DMS79 treated with DMSO at 0.1 percent for 48 hours (cell line): ENCODE results near the gene STRIP1.

Experiments used
- DNase-seq: peaks from one replicate; lab custom pipeline; 2025; lab: John Stamatoyannopoulos, UW

The STRIP1 gene

DNA sequence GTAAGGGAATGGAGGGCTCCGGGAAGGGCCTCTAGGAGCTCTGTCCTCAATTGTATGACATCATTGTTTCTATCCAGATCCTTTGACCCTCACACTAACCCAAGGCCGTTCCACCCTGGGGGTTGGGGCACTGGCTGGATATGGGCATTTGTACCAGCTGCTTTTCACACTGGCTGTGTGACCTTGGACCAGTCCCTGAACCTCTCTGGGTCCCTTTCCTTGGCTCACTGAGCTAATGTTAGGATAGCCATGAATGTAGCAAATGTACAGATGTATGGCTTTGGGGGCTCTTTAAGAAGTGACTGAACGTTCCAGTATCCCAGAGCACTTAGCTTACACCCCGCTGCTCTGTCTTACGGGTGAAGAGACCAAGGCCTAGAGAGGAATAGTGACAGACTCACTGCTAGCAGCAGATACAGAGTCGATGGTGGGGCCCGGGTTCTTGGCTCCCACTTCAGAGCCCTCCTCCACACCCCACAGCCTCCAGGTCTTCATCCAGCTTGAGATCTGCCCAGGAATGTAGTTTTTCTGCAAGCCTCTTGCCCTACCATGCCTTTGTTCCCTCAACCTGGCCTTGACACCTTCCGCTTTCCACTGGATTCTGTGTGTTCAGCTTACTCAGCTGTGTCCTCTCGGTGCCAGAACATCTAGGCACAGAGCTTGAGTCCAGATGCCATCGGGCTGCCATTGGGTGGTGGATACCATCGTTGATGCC lies 63.2 kb downstream of the STRIP1 start:
- DNase-seq, result no peak

DNA sequence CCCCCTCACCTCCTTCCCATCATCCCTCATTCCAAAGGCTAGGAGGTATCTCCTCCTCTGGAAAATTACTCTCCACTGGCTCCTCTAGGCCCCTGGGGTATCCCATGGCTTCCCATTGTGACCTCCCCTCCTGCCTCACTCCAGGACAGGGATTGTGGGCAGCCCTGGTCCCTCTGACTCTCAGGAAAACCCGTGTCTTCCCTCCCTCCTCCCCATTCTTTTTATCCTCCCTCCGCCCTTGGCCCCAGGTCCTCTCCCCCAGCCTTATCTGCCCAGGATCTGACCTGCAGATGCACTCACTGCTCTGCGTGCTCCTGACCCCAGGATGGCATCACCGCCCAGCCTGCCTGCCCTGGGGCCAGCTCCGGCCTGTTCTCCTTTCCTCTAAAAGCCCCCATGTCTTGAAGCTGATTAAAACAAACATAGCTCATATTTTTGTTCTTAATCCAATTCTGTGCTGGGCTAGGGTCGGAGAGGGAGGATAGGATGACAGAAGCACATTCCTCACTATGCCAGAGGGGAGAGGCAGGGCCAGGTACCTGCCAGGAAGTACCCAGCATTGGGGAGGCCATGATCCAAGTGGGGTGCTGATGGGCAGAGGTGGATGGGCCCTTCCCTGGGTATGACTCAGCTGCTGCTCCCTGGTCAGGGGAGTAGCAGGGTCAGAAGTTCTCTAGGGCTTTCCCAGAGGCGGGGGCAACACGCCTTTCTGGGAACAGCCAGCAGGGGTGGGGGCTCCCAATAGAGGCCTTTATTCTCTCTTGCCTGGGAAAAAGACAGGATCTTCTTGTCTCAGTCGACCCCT lies 64.0 kb downstream of the STRIP1 start:
- DNase-seq, result no peak

DNA sequence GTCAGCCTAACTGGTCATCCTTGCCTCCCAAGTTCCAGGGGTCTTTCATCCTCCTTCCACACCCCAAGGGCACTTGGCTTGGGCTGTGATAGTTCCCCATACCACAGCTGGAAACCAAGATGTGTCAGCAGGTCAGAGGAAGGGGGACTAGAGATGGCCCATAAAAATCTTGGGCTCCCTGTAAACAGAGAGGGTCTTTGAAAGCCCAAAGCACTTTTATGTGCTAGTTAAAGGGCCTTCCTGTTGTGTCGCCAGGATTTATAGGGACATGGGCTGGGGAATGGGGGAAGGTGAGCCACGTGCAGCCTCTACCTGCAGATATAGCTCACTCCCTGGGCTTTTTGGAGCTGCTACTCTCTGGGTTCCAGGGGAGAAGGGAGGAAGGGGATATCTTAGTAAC lies 65.9 kb downstream of the STRIP1 start:
- DNase-seq, result no peak

DNA sequence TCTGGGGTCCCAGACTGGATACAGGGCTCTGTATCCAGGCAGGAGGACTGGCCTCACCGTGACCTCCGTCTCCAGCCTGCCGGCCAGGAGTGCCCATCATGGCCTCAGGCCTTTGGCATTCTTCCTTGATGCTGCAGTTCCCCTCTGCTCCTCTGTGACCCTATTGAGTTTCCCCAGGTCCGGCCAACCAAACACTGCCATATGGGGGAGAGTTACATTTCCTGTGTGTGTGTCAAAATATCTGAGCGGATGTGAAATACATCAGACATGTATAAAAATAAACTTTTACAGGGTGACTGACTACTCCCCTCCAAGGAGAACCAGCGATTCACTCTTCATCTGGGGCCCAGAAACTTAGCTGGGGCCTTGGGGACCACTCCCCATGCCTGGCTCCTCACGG lies 67.7 kb downstream of the STRIP1 start:
- DNase-seq, result no peak
